ENCODE data around the gene ZBED4. TPM values are rescaled to one million over a fixed set of nuclear protein-coding genes. Genes with fewer than 3 reads are reported as not detected.

The ZBED4 gene
- total RNA-seq, 1 donor from 2014 or later: 3.8 TPM

DNA sequence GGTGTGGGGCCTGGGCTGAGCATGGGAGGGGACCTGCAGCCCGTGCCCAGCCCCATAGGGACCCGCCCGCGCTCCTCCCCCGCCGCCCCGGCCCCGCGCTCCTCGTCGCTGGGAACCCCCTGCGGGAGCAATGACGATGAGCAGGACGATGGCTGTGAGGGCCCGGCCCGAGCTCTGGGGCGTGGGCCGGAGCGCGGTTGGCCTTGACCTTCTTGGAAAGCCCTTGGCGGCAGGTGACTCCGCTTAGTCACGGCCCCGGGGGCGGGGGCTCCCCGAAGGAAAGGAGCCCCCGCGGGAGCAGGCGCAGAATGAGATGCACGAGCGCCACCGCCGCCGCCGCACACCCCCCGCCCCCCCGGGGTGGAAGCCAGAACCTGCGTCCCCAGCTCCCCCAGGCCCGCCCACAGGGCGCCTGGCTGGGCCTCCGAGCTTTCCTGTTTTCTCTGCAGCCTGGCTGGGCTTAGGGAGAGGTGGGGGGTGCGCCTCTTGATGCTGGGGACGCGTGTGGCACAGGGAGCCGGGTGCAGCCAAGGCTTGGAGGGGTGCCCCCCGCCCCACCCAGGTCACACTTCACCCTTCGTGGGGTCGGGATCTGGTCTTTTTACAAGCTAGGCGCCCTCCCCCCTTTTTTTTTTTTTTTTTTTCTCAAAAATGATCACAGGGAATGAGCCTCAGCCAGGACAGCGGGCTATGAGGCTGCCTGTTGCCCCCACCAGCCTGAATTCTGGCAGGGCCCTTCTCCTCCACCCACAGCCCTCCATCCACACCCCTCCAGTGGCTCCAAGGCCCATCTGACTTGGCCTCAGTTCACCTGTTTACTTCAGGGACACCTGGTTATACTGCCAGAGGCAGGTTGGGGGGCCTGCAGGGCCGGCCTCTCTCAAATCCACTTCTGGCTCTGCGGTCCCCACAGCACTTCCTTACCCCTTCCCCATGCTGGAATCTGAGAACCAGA is 82.7 kb downstream of the ZBED4 start:
- intact Hi-C loops (cut with DNase I): no loop called here
- DNase-seq: peak; percentile 96
- peak; percentile 61 for ATAC-seq (ENCODE audit: poor library complexity)

DNA sequence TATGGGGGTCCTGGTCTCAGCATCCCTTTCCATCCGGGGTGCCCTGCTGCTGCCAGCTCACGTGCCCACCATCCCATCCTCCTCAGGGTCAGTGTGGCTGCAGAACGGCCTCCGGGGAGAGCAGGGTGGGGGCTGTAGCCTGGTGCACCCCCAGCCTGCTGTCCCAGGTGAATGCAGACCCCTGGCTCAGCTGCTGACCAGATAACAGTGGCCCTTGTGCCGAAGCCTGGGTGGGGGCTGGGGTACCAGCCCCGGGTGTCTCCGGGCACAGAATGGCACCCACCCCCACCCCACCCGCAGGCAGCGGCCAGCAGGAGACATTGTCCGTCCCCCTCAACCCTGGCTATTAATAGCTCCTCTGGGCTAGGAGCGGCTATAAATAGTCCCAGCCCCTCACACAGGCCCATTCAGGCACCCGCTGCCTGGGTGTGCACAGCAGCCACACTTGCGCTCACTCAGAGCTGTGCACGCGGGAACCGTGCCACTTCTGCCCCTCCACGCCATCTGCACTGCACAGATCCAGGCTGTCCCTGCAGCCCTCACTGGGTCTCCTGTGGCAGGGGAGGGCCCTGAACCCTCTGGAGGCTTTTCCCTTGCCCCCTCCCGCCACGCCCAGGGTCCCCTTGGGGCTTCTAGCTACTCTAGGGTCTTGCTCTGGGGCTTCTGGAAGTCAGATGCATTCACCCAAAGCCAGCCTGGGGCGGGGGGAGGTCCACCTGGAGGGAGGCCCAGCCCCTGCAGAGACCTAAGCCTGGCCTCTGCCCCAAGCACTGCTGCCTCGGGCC is 83.5 kb downstream of the ZBED4 start:
- ATAC-seq (ENCODE audit: poor library complexity) (peak; percentile 44), DNase-seq (peak; percentile 73)
- intact Hi-C loops (cut with DNase I): no loop called here

DNA sequence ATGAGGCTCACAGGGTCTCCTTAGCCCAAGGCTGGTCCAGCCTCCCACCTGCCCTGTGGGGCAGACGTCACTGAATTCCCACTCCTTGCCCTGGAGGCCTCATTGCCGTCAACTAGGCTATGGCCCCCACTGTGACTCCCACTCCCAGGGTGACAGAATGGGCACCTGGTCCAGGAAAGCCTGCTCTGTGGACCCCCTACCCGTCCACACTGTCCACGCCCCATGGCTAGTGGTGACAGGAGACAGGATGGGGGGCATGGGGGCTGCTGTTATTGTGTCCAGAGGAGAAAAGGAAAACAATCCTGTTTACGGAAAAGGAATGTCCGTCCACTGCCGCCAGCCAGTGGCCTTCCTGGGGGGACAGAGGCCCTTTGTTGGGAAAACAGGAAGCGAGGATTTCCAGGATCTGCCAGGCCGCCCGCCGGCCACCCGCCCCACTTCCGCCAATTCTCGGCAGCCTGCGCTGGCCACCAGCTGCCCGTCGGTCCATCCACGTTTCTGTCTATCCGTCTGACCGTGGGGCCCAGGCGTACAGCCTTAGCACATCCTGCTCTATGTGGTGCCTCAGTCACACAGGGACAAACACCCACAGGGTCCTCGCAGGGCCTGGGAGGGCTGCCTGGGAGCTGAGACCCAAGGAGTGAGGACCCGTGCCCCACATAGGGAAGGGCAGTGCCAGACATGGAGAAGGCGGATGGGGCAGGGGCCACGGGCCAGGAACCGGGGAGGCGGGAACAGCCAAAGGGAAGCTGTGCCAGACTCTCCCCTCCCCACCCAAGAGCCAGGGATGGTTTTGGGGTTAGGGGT is 84.3 kb downstream of the ZBED4 start:
- peak; percentile 72 for DNase-seq
- no peak for ATAC-seq (ENCODE audit: poor library complexity)
- intact Hi-C loops (cut with DNase I): no loop called here

DNA sequence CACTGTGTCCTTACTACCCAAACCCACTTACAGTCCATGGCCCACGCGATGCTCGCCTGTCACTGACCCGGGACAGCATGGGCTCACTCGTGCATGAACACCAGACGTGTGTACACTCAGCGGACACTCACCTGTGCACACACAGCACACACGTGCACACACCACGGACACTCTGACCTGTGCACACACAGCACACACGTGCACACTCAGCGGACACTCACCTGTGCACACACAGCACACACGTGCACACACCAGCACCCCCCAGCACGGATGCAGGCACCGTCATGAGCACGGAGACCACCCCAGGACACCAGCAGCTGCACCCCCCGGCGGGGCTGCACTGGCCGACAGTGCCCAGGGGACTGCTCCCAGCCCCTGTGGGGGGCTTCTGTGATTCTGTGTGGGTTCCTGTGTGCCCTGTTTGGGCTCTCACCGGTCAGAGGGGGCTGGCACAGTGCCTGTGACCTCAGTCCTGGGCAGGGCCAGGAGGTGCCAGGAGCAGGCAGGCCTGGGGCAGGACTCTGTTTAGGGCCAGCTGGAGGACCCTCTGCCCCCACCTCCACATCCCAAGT is 85.0 kb downstream of the ZBED4 start:
- DNase-seq (no peak), ATAC-seq (ENCODE audit: poor library complexity) (no peak)
- intact Hi-C loops (cut with DNase I): no loop called here

Other genes starting within 250 kb of the ZBED4 start
- gene BRD1, start 26.0 kb upstream of the ZBED4 start, total RNA-seq: 15.9 TPM
- gene ALG12, start 64.6 kb downstream of the ZBED4 start, total RNA-seq: 13.8 TPM
- 22.1 TPM for gene CRELD2, start 64.8 kb downstream of the ZBED4 start, total RNA-seq
- 61.5 TPM for gene PIM3, start 106.9 kb downstream of the ZBED4 start, total RNA-seq
- not detected for gene IL17REL, start 158.9 kb downstream of the ZBED4 start, total RNA-seq
- gene TTLL8, start 204.5 kb downstream of the ZBED4 start, total RNA-seq: not detected
- 0.46 TPM for gene MLC1, start 231.6 kb downstream of the ZBED4 start, total RNA-seq
- gene MOV10L1, start 236.2 kb downstream of the ZBED4 start, total RNA-seq: not detected

Measured in Right ventricle myocardium superior (tissue), 1 donor.